Skeletal muscle cell (primary cell): ENCODE data around the gene BDNF.

Experiments used
- DNase-seq: peaks from one replicate; pipeline ENCODE4 v3.0.0-alpha.2; 2010; ENCODE audit warnings: low read depth
- H3K4me3 ChIP-seq: 2 replicates; pipeline ENCODE4 v1.5.1; 2011; ENCODE audit warnings: low read depth, mild to moderate bottlenecking, control low read depth, low read length, moderate library complexity

BDNF gene

DNA sequence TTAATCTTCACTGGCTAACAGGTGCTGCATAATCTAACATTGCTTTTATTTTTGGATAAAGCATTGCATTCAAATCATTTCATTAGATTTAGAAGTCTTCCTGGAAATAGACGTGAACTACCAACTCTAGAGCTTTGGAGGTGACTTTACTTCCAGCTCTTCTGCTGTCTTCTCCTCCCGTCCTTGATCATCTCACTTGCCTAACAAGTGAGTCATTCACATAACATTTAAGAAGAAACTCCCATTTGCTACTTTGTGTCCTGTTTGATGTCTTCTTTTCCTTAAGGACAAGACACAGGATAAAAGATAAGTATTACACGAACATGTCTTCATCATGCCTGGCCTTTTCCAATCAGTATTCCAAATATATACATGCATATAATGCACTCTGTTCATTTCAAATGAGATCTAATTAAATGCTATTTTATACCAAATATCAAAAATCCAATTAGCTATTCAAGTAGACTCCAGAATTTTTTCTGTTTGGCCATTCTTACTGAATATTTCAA, 88.3 kb downstream of the BDNF start:
- no peak overlapping the region for H3K4me3 ChIP-seq
- no peak for DNase-seq

DNA sequence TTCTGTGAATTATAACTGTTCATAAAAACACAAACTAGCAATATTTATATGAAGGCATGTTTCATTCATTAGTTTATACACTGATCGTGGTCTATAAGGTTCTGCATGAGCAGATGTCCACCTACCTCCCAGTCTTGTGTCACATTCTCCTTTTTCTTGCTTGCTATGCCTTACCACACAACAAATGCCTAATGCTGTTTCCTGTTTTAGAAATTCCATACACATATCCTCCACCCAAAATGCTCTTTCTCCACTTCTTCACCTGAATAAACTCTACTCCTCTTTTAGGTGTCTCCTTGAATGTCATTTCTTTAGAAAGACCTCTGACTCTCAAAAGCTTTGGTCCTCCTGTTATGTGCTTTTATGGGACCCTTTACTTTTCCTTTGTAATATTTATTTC, 88.9 kb downstream of the BDNF start:
- no peak for DNase-seq
- no peak overlapping the region for H3K4me3 ChIP-seq

DNA sequence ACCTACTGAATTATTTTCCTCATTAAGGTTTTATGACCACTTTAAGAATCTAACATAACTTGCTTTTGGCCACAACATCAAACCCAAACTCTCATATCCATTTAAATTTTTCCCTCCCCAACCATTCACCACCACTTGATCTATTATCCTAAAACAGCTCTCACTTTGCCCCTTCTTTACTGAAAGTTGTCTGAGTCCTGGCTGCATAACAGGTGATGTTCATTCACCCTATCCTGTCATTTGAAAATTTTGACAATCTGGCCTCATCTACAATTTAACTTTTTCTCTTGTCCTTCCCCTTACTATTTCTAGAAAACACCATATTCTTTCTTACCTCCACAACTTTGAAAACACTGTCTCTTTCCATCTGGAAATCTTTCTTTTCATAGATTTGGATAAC, 89.3 kb downstream of the BDNF start:
- DNase-seq, result no peak
- H3K4me3 ChIP-seq, result no peak overlapping the region

DNA sequence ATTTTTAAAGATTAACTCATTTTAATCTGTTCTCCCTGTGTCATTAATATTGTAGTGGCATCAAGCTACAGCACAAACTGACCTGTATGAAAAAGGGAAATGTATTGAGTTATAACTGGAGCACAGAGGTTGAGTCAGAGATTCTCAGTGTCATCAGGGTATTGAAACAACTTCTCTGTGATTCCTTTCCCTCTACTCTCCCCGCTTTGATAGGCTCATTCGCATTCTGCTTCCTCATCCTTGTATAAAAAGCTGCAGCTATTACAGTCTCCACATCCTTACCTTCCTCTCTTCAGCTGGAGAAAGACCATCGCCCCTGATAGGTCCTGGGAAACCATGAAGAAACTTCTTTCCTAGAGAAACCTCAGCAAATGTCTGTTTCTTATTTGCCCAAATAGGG, 90.0 kb downstream of the BDNF start:
- H3K4me3 ChIP-seq, result no peak overlapping the region
- DNase-seq, result no peak

DNA sequence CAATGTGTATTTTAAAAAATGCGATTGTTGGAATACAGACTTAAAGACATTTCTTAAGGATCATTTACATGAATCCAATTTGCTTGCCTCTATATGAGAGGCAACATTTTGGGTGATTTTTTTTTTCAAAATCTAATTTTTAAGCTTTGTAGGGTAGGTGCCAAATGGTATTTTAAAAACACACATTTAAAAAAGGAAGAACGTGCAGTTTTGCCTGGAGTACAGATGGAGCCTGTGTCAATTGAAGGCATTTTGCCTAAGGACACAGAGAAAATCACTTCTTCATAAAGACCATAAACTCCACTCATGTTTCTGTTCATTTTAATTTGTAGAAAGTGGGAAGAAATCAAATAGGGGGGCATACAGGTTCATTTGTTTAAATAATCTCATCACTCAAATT, 91.3 kb downstream of the BDNF start:
- no peak overlapping the region for H3K4me3 ChIP-seq
- no peak for DNase-seq

DNA sequence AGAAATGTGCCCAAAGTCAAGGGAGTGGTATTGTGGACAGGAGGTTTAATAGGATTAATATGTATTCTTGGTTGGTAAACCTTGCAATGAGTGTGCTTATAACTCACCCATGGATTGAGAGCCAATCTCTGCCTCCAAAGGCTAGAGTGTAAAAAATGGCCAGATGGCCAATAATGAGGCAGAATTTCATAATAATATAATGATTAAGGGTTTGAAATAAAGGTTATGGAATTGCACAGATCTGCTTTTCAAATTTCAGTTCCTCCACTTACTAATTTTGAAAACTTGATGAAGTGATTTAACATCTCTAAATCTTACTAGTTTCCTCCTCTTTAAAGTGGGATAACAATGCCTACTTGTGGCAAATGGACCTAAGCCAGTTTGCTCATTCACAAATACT, 94.8 kb downstream of the BDNF start:
- no peak overlapping the region for H3K4me3 ChIP-seq
- DNase-seq, result no peak
